Jurkat, Clone E6-1 (cell line): ENCODE data around the gene NUDT19.
"Not testable (repeated sequence)": the region's sequence is repeated elsewhere in the genome, so short reads cannot be mapped to it uniquely, and the experiment has no call there.

Source experiments
- DNase-seq: peaks from one replicate; pipeline ENCODE4 v3.0.0-alpha.2; 2011; ENCODE audit warnings: low read depth, low spot score
- H3K4me3 ChIP-seq: 2 replicates; pipeline ENCODE4 v1.5.1; 2011; ENCODE audit warnings: mild to moderate bottlenecking, low read length, control low read depth, moderate library complexity

The NUDT19 gene

GRCh38 chr19:32696771-32697170 is 5.2 kb downstream of the NUDT19 start:
- H3K4me3 ChIP-seq, DNase-seq: not testable (repeated sequence)

- not testable (repeated sequence) for DNase-seq, H3K4me3 ChIP-seq
These were observed 8.5 kb downstream of the NUDT19 start for GRCh38 chr19:32700129-32700528.

- no peak for DNase-seq
These were observed 10.4 kb downstream of the NUDT19 start for GRCh38 chr19:32702010-32702409.

GRCh38 chr19:32704006-32704405 is 12.4 kb downstream of the NUDT19 start:
- not testable (repeated sequence) for DNase-seq, H3K4me3 ChIP-seq

More at GRCh38 chr19:32702010-32702409, 10.4 kb downstream of the NUDT19 start:
- no peak overlapping the region for H3K4me3 ChIP-seq

GRCh38 chr19:32708457-32708856 is 16.8 kb downstream of the NUDT19 start:
- DNase-seq, result peak; percentile 71

GRCh38 chr19:32709032-32709431 is 17.4 kb downstream of the NUDT19 start:
- DNase-seq, result no peak
- no peak overlapping the region for H3K4me3 ChIP-seq

More at GRCh38 chr19:32708457-32708856, 16.8 kb downstream of the NUDT19 start:
- H3K4me3 ChIP-seq, result no peak overlapping the region

GRCh38 chr19:32711747-32712146 is 20.1 kb downstream of the NUDT19 start:
- H3K4me3 ChIP-seq, result no peak overlapping the region
- no peak for DNase-seq

- H3K4me3 ChIP-seq, DNase-seq: not testable (repeated sequence)
These were observed 24.6 kb downstream of the NUDT19 start for GRCh38 chr19:32716203-32716602.

- no peak overlapping the region for H3K4me3 ChIP-seq
- DNase-seq, result no peak
These were observed 25.9 kb downstream of the NUDT19 start for GRCh38 chr19:32717496-32717895.

- no peak overlapping the region for H3K4me3 ChIP-seq
These were observed 26.7 kb downstream of the NUDT19 start for GRCh38 chr19:32718286-32718685.

GRCh38 chr19:32719611-32720059 is 28.0 kb downstream of the NUDT19 start, which contains the start of gene TDRD12:
Gene TDRD12 (plus strand): TSS chr19:32719767. CDS start chr19:32720073, 306 bp downstream.
- DNase-seq, result no peak
- no peak within 1 kb of the TSS for H3K4me3 ChIP-seq

More at GRCh38 chr19:32718286-32718685, 26.7 kb downstream of the NUDT19 start:
- DNase-seq, result no peak

GRCh38 chr19:32720216-32720935 is 28.8 kb downstream of the NUDT19 start:
- no peak for DNase-seq
- H3K4me3 ChIP-seq, result no peak overlapping the region

GRCh38 chr19:32720936-32721250 is 29.3 kb downstream of the NUDT19 start:
- DNase-seq, result no peak
- no peak overlapping the region for H3K4me3 ChIP-seq

- no peak for DNase-seq
- no peak overlapping the region for H3K4me3 ChIP-seq
These were observed 44.3 kb downstream of the NUDT19 start for GRCh38 chr19:32735936-32736335.

GRCh38 chr19:32743021-32743420 is 51.4 kb downstream of the NUDT19 start:
- no peak for DNase-seq
- H3K4me3 ChIP-seq, result no peak overlapping the region

GRCh38 chr19:32743447-32743846 is 51.8 kb downstream of the NUDT19 start:
- DNase-seq, result no peak
- H3K4me3 ChIP-seq, result no peak overlapping the region

GRCh38 chr19:32744555-32745325 is 53.1 kb downstream of the NUDT19 start:
- no peak overlapping the region for H3K4me3 ChIP-seq
- DNase-seq, result no peak

GRCh38 chr19:32745594-32746251 is 54.1 kb downstream of the NUDT19 start:
- DNase-seq, result peak; percentile 87
- not testable (repeated sequence) for H3K4me3 ChIP-seq

GRCh38 chr19:32746631-32747196 is 55.1 kb downstream of the NUDT19 start:
- DNase-seq, result peak; percentile 84
- not testable (repeated sequence) for H3K4me3 ChIP-seq
